HG03066 (cell line): Measurements from ENCODE around the gene TRIM44.
A peak's percentile ranks its signal among the peaks of the same experiment; 100 is the strongest.
"Not testable (repeated sequence)": the region's sequence is repeated elsewhere in the genome, so short reads cannot be mapped to it uniquely, and the experiment has no call there.

Source experiments
- ATAC-seq: cut with Tn5 transposase; IDR thresholded peaks from one replicate; pipeline ENCODE4 v1.9.1; 2021; ENCODE audit warnings: low read depth; ENCODE audit not compliant: unreplicated experiment

The TRIM44 gene

GRCh38 chr11:35632301-35632700 is 30.3 kb upstream of the TRIM44 start:
- no peak for ATAC-seq

GRCh38 chr11:35633827-35634423 is 28.6 kb upstream of the TRIM44 start:
- ATAC-seq = no peak

GRCh38 chr11:35635933-35636332 is 26.6 kb upstream of the TRIM44 start:
- no peak for ATAC-seq

- no peak for ATAC-seq
These were observed 22.9 kb upstream of the TRIM44 start for GRCh38 chr11:35639591-35640179.

- ATAC-seq = no peak
These were observed 21.2 kb upstream of the TRIM44 start for GRCh38 chr11:35641171-35641897.

GRCh38 chr11:35641964-35642363 is 20.6 kb upstream of the TRIM44 start:
- ATAC-seq = no peak

GRCh38 chr11:35647421-35648093 is 15.0 kb upstream of the TRIM44 start:
- ATAC-seq = no peak

- ATAC-seq = no peak
These were observed 12.6 kb upstream of the TRIM44 start for GRCh38 chr11:35650006-35650405.

- ATAC-seq = no peak
These were observed 12.1 kb upstream of the TRIM44 start for GRCh38 chr11:35650467-35650866.

- no peak for ATAC-seq
These were observed 11.3 kb upstream of the TRIM44 start for GRCh38 chr11:35651263-35651662.

- not testable (repeated sequence) for ATAC-seq
These were observed 9.8 kb upstream of the TRIM44 start for GRCh38 chr11:35652786-35653185.

GRCh38 chr11:35654711-35655110 is 7.9 kb upstream of the TRIM44 start:
- no peak for ATAC-seq

- no peak for ATAC-seq
These were observed 7.3 kb upstream of the TRIM44 start for GRCh38 chr11:35655254-35655653.

GRCh38 chr11:35655856-35656255 is 6.7 kb upstream of the TRIM44 start:
- no peak for ATAC-seq

- ATAC-seq = no peak
These were observed 4.3 kb upstream of the TRIM44 start for GRCh38 chr11:35658020-35658948.

- no peak for ATAC-seq
These were observed 1.0 kb upstream of the TRIM44 start for GRCh38 chr11:35661534-35661933.

GRCh38 chr11:35662061-35662648 is 420 bp upstream of the TRIM44 start:
- ATAC-seq = peak; percentile 47

GRCh38 chr11:35663408-35663702 is 780 bp downstream of the TRIM44 start:
- ATAC-seq = no peak

GRCh38 chr11:35664977-35665441 is 2.4 kb downstream of the TRIM44 start:
- no peak for ATAC-seq

- ATAC-seq = no peak
These were observed 4.7 kb downstream of the TRIM44 start for GRCh38 chr11:35667257-35667656.
